ENCODE measurements around the gene MGAT5. TPM values are rescaled to one million over a fixed set of nuclear protein-coding genes. Genes with fewer than 3 reads are reported as not detected.

MGAT5 gene
- total and polyA plus RNA-seq, 2 donors from 2014 or later = 14.3 to 40.9 TPM

DNA sequence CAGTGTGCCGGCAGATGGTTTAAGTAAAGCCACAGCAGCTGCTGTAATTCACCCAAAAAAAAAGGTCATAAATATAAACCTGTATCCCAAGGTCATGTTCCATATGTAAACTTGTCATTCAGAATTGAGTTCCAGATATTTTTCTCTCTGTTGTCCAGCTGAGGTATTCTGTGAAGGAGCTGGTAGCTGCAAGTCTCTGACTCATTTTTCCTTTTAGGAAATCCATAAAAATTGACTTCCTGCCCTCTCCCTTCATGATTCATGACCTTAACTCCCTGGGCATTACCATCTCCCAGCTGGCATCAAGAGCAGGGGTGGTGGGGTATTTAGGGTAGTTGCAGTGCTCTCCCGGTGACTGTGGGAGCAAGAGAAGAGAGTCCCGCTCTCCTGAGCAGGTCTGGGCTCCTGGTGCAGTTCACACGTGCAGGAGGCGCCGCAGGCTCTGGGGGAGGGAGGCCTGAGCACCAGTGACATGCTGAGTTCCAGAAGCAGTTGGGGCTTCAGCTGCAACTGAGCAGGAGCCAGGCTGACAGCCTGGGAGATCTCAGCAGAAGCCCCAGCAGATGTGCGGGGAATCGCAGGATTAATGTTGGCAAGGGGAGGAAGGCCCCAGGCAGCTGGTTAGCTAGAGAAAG lies 192.6 kb downstream of the MGAT5 start:
- H3K36me3 ChIP-seq (ENCODE audit: control insufficient read depth in 2 of 3, insufficient read depth in 3 of 3, low read length in 3 of 3) = peaks cover 0 to 3% (median 2%) of the 10 kb centered on the region in 3 donors
- H3K9ac ChIP-seq (ENCODE audit: low read length in 3 of 3) = no peak overlapping the region
- intact Hi-C loops (cut with DNase I) = no loop called here
- H3K4me1 ChIP-seq (ENCODE audit: control insufficient read depth in 2 of 3, insufficient read depth in 2 of 3, low read depth in 1 of 3, low read length in 3 of 3) = no peaks in the 10 kb centered on the region
- DNase-seq = peak in 3 of 5 donors; percentile 36 to 73 (median 61)
- H3K9me3 ChIP-seq (ENCODE audit: control insufficient read depth in 2 of 3, insufficient read depth in 1 of 3, low read length in 3 of 3) = no peaks in the 10 kb centered on the region
- TF ChIP-seq, protein P1, sequence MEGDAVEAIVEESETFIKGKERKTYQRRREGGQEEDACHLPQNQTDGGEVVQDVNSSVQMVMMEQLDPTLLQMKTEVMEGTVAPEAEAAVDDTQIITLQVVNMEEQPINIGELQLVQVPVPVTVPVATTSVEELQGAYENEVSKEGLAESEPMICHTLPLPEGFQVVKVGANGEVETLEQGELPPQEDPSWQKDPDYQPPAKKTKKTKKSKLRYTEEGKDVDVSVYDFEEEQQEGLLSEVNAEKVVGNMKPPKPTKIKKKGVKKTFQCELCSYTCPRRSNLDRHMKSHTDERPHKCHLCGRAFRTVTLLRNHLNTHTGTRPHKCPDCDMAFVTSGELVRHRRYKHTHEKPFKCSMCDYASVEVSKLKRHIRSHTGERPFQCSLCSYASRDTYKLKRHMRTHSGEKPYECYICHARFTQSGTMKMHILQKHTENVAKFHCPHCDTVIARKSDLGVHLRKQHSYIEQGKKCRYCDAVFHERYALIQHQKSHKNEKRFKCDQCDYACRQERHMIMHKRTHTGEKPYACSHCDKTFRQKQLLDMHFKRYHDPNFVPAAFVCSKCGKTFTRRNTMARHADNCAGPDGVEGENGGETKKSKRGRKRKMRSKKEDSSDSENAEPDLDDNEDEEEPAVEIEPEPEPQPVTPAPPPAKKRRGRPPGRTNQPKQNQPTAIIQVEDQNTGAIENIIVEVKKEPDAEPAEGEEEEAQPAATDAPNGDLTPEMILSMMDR (IDR thresholded peaks at IDR 0.05; ENCODE audit: borderline replicate concordance, extremely low read depth, insufficient read depth) = no peak
- H3K4me3 ChIP-seq (ENCODE audit: low read length in 3 of 3) = no peak overlapping the region
- H3K27me3 ChIP-seq (ENCODE audit: control insufficient read depth, insufficient read depth, low read length) = no peaks in the 10 kb centered on the region
- H3K27ac ChIP-seq (ENCODE audit: low read depth in 2 of 2, low read length in 2 of 2) = no peak overlapping the region
- FAIRE-seq = no peak

DNA sequence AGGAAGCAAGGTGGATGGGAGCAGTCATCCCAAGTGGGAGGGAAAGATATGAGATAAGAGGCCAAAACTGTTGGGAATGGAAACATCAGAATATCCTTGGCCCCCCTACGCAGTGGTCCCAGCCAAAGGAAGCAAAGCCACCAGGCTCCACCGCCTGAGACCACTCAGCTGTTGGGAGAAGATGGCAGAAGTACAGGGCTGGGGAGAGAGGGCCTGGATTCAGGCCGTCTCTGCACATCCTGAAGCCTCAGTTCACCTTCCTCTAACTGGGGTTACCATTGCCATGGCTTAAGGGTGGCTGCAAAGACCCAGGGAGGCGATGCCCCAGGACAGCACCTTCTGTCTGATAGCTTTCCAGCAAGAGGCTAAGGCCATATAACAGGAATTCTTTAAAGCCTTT lies 193.8 kb downstream of the MGAT5 start:
- no peaks in the 10 kb centered on the region for H3K27me3 ChIP-seq (ENCODE audit: control insufficient read depth, insufficient read depth, low read length)
- no peak overlapping the region for H3K27ac ChIP-seq (ENCODE audit: low read depth in 2 of 2, low read length in 2 of 2)
- no peak overlapping the region for H3K4me3 ChIP-seq (ENCODE audit: low read length in 3 of 3)
- H3K9ac ChIP-seq (ENCODE audit: low read length in 3 of 3) = no peak overlapping the region
- FAIRE-seq (no peak), DNase-seq (no peak)
- intact Hi-C loops (cut with DNase I) = no loop called here
- H3K9me3 ChIP-seq (ENCODE audit: control insufficient read depth in 2 of 3, insufficient read depth in 1 of 3, low read length in 3 of 3) = no peaks in the 10 kb centered on the region
- H3K36me3 ChIP-seq (ENCODE audit: control insufficient read depth in 2 of 3, insufficient read depth in 3 of 3, low read length in 3 of 3) = peaks cover 0 to 3% (median 2%) of the 10 kb centered on the region in 3 donors
- TF ChIP-seq, protein P1 (IDR thresholded peaks at IDR 0.05; ENCODE audit: borderline replicate concordance, extremely low read depth, insufficient read depth) = no peak
- H3K4me1 ChIP-seq (ENCODE audit: control insufficient read depth in 2 of 3, insufficient read depth in 2 of 3, low read depth in 1 of 3, low read length in 3 of 3) = no peaks in the 10 kb centered on the region

DNA sequence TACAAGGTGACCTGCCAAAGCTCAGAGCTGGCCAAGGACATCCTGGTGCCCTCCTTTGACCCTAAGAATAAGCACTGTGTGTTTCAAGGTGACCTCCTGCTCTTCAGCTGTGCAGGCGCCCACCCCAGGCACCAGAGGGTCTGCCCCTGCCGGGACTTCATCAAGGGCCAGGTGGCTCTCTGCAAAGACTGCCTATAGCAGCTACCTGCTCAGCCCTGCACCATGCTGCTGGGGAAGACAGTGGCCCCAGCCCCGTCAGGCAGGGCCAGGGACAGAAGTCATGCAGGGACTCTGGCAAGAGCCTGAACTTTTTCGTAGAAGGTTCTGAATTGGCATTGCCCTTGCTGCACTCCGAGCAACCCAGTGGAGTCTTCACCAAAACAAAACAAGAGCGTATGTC lies 194.8 kb downstream of the MGAT5 start:
- Histone ChIP-seq H3K27me3 (ENCODE audit: control insufficient read depth, insufficient read depth, low read length) (no peaks in the 10 kb centered on the region), H3K9ac (ENCODE audit: low read length in 3 of 3) (no peak overlapping the region), H3K4me1 (ENCODE audit: control insufficient read depth in 2 of 3, insufficient read depth in 2 of 3, low read depth in 1 of 3, low read length in 3 of 3) (peaks cover 0 to 2% (median under 1%) of the 10 kb centered on the region in 3 donors), H3K9me3 (ENCODE audit: control insufficient read depth in 2 of 3, insufficient read depth in 1 of 3, low read length in 3 of 3) (no peaks in the 10 kb centered on the region), H3K27ac (ENCODE audit: low read depth in 2 of 2, low read length in 2 of 2) (no peak overlapping the region), H3K36me3 (ENCODE audit: control insufficient read depth in 2 of 3, insufficient read depth in 3 of 3, low read length in 3 of 3) (peaks cover 0 to 3% (median 0%) of the 10 kb centered on the region in 3 donors), H3K4me3 (ENCODE audit: low read length in 3 of 3) (no peak overlapping the region)
- TF ChIP-seq, protein P1 (IDR thresholded peaks at IDR 0.05; ENCODE audit: borderline replicate concordance, extremely low read depth, insufficient read depth) = no peak
- no peak for FAIRE-seq
- no peak for DNase-seq
- intact Hi-C loops (cut with DNase I) = no loop called here
